Middle frontal gyrus (tissue), 1 donor: ENCODE results near the gene ZNF507.
"Not testable (repeated sequence)": the region's sequence is repeated elsewhere in the genome, so short reads cannot be mapped to it uniquely, and the experiment has no call there.

Experiments
- DNase-seq: peaks from one replicate; pipeline ENCODE4 v3.0.0-alpha.2; 2015; ENCODE audit warnings: low spot score; ENCODE audit errors: extremely low spot score

Gene ZNF507

DNA sequence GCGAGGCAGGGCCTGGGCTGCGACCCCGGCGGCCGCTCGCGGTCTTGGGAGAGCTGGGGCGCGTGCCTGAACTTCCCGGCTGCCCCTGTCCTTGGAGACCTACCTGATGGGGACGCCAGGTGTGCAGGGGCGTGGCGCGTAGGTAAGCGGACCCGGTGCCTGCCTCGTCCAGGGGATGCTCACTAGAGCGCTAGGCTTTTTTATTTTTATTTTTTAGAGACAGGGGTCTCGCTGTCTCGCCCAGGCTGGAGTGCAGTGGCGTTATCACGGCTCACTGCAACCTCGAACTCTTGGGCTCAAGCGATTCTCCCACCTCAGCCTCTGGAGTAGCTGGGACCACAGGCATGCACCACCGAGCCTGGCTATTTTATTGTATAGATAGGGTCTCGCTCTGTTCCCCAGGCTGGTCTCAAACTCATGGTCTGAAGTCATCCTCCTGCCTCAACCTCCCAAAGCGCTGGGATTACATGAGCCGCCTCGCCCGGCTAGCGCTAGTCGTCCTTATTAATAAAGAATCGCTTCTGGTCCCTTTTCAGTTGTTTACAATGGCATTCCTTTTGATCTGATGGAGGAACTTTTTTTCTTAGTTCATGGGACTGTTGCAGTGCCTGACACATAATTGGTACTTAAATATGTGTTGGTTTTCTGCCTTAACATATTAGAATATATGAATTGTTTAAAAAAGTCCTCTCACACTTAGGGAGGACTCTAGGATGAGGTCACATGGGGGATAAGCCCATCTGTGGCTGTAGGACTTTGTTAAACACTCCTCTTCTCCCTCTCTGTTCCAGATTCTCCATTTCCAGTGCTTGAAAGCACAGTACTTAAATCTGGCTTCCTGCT, 61.0 kb downstream of the ZNF507 start:
- DNase-seq, result no peak

DNA sequence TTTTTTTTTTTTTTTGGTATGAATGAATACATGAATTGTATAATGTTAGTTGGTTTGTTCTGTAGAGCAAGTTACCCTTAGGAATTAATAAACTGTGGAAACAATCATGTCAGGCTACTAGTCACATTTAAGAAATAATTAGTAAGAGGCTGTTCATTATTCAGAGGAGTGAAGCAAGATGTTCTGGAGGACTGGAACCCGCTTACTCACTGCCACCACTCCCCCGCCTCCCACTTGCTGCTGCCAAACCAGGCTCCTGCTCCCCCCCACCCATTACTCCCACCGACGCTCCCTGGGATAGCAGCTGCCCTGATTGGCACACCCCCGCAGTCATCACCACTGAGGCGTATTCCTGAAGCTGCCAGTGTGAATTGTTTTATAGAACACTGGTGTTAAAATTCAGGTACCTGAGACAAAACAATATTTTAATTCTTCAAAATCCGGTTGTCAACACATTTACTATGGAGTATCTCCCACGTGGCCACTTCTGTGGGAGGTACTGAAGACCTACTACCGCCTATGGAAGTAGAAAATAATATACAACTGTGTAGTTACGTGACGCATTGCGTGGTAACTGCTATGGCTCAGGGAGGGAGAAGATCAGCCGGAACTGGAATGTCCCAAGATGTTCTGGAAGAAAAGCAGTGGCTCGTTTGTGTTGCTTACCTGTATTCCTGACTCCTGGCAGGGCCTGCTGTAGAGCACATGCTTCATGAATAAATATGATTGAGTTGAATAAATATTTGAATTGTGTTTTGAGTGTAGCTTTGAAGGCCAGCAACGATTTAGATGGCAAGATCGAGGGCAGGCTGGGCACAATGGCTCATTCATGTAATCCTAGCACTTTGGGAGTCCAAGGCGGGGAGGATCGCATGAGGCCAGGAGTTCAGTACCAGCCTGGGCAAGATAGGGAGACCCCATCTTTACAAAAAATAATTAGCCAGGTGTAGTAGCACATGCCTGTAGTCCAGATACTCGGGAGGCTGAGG, 61.9 kb downstream of the ZNF507 start:
- peak; percentile 24 for DNase-seq

DNA sequence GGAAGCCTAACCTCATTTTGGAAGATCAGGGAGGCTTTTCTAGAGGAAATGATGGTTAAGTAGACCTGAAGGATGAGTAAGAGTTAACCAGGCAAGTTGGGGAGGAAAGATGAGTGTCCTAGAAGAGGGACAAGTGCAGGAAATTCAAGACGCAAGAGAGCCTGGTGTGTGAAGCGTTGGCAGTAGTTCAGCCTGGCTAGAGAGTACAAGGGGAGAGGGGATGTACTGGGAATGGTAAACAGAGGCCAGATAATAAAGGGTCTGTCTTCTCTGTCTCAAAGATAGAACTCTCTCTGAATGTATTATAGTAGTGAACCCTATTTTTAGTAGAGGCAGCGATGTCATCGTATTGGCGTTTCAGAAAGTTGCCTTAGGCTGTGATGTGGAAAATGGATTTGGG, 69.8 kb downstream of the ZNF507 start:
- DNase-seq, result no peak

DNA sequence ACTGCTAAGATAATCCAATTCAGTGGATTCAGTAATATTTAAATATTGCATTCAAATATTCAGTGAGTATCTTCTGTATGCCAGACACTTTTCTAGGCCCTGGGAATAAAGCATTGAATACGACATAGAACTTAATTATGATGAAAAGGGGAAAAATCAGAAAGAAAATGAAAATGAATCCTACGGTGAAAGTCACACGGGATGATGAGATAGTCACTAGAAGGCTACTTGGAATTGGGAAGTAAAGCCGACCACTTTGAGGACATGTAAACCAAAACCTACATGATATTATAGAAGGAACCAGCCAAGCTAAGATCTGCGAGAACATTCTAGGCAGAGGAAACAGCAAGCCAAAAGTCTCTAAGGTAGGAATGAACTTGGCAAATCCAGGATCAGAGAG, 70.3 kb downstream of the ZNF507 start:
- DNase-seq, result no peak

DNA sequence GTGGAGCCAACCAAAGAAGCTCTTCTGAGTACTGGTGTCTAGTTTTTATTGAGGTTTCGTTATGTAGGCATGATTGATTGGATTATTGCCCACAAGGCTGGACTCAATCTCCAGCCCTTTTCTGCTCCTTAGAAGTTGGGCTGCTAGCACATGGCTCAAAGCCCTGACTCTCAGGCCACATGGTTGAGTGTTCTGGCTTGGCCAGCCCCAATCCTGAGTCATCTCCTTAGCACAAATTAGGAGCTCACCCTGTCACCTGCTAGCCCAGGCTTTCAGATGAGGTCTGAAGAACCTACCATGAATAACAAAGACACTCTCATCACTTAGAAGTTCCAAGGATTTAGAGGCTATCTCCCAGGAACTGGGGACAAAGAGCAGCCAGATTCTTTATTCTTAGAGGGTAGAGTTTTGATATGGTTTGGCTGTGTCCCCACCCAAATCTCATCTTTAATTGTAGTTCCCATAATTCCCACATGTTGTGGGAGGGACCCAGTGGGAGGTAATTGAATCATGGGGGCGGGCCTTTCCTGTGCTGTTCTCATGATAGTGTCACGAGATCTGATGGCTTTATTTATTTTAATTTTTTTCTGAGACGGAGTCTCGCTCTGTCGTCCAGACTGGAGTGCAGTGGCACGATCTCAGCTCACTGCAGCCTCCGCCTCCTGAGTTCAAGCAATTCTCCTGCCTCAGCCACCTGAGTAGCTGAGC, 71.5 kb downstream of the ZNF507 start:
- no peak for DNase-seq

DNA sequence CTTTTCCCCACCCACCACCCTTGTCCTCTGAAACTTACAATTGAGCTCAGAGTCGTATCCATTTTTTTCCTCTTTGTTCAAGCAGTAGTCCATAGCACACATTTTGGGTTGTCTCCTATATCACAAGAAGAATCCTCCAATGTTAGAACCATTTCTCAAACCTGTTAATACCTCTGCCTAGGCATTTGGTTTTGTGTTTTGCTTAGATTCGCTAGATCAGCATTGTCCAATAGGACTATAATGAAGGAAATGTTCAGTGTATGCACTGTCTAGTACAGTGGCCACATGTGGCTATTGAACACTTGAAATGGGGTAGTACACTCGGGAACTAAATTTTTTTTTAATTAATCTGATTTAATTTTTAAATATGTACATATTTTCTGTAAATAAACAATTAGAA, 72.7 kb downstream of the ZNF507 start:
- DNase-seq, result no peak

DNA sequence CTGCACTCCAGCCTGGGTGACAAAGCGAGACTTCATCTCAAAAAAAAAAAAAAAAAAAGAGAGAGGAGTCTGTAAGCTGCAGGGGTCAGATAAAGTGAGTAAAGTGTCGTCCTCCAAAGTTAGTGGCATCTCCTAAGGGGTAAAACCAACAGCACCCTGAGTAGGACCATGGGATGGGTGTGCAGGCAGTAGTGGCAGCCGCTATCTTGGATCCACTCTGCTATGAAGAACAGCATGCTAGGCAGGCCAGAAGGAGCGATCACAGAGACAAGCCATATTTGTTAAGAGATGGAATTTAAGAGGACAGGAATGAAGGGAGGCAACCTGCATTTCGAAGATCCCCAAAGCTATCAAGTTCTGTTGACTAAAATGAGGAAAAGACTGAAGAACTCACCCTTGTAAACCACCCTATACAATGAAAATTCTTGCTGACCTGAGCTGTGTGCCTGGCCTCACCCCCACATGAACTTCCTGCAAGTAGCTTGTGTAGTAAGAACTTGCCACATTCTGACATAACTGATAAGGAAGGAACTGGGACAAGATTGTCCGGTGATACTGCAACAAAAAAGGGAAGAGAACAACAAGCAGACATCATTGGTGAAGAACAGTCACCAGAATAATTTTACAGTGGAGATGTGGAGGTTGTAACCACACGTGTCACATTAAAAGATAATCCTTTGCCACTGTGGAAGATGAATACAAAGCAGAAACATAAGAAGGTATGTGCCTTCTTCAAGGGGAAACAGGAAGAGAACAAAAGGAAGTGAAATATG, 76.4 kb downstream of the ZNF507 start:
- no peak for DNase-seq

DNA sequence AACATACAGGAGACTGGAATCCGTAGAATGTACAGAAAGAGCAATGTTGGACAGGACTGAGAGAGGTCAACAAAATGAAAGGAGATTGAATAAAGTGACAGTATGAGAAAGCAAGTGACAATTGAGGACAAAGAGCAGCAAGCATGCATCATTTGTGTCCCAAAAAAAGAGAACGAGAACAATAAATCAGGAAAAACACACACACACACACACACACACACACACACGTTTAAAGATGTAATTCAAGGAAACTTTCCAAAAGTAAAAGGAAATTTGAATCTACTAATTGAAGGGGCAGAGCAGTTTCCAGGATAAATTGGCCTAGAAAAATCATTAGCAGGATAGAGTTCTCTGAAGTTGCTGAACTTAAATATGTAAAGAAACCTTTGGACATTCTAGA, 77.0 kb downstream of the ZNF507 start:
- DNase-seq, result no peak

DNA sequence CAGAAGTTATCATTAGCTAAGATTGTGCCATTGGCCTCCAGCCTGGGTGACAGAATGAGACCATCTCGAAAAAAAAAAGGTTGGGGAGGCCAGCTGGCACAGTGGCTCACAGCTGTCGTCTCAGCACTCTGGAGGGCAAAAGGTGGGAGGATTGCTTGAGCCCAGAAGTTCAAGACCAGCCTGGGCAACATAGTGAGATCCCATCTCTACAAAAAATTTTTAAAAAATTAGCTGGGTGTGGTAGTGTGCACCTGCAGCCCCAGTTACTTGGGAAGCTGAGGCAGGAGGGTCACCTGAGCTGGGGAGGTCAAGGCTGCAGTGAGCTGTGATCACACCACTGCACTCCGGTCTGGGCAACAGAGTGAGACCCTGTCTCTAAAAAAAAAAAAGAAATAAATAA, 78.5 kb downstream of the ZNF507 start:
- DNase-seq, result not testable (repeated sequence)

DNA sequence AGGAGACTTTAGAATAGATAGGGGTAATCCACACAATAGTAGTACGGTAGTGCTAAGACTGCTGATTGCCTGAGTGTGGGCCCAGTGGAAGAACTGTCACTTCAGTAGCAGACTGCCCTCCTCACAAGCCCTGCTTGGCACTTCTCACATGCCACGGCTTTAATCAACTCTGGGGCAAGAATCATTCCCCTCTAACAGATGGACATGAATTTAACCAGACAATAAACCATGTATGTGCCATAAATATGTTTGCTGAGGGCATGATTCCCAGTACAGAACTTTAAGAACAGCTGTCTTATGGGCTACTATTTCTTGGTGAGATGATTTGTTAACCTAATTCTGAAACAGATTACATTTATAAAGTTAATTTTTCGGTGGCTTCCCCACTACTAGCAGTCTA, 82.1 kb downstream of the ZNF507 start:
- DNase-seq, result no peak

DNA sequence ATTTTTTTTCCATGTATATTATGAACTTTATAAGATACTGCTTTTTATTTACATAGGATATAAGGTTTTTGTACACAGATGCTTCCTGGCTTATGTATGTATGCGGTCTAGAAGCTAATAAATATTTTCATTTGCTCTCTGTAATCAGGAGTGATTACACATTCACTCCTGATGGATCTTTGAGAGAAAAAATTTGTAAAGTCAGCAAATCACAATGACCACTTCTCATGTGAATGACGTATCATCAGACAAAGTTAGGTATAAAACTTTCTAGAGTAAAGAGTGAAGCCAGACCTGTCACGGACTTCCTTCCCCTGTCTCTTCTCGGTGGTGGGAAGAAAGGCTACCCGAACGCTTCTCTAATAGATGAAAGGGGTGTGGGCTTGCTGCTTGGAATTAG, 91.3 kb downstream of the ZNF507 start:
- no peak for DNase-seq

DNA sequence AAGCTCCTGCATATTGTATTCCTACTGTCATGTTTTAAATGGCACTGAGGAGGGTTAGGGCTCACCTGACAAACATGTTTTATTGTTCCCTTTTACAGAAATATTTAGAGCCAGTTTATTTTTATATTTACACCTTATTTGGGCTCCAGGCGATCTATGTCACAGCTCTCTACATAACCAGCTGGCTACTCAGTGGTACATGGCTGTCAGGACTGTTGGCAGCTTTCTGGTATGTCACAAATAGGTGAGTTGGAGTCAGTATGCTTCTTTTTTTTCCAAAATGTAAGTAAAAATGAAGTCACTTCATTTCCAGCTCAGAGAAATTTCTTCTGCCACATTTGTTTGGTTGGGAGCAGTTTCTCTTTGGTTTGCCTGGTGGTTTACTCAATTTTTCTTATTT, 91.7 kb downstream of the ZNF507 start:
- no peak for DNase-seq
